Measurements from ENCODE around the gene STXBP3. TPM values are rescaled to one million over a fixed set of nuclear protein-coding genes. Genes with fewer than 3 reads are reported as not detected.

The STXBP3 gene
- total and polyA plus RNA-seq, 3 donors from 2014 or later: 22.7 to 71.8 (median 59.6) TPM

- Histone ChIP-seq H3K27ac (no peak overlapping the region), H3K36me3 (ENCODE audit: low read depth, missing control alignments) (no peaks in the 10 kb centered on the region), H3K4me1 (no peaks in the 10 kb centered on the region), H3K9me3 (no peaks in the 10 kb centered on the region), H3K4me3 (no peak overlapping the region), H3K27me3 (no peaks in the 10 kb centered on the region)
- no peak for TF ChIP-seq CTCF (IDR thresholded peaks at IDR 0.05)
- no peak for TF ChIP-seq POLR2A (IDR thresholded peaks at IDR 0.05)
- 80 to 90% methylated on average over 1 of the region's 1 CpG for WGBS, 2 donors
- no peak for DNase-seq
- intact Hi-C loops (cut with DNase I; ENCODE audit: low total_unique reads): no loop called here
These were observed 101.0 kb downstream of the STXBP3 start for GRCh38 chr1:108847494-108847893.

- no peak for DNase-seq
- Histone ChIP-seq H3K36me3 (ENCODE audit: low read depth, missing control alignments) (no peaks in the 10 kb centered on the region), H3K4me1 (no peaks in the 10 kb centered on the region), H3K9me3 (no peaks in the 10 kb centered on the region), H3K27ac (no peak overlapping the region), H3K4me3 (no peak overlapping the region), H3K27me3 (no peaks in the 10 kb centered on the region)
- intact Hi-C loops (cut with DNase I; ENCODE audit: low total_unique reads): no loop called here
- TF ChIP-seq POLR2A (IDR thresholded peaks at IDR 0.05): no peak
- TF ChIP-seq CTCF (IDR thresholded peaks at IDR 0.05): no peak
These were observed 102.3 kb downstream of the STXBP3 start for GRCh38 chr1:108848806-108849205.

GRCh38 chr1:108850929-108851328 is 104.5 kb downstream of the STXBP3 start:
- H3K27ac ChIP-seq: no peak overlapping the region
- H3K4me1 ChIP-seq: no peaks in the 10 kb centered on the region
- no peak for DNase-seq
- no peaks in the 10 kb centered on the region for H3K27me3 ChIP-seq
- intact Hi-C loops (cut with DNase I; ENCODE audit: low total_unique reads): no loop called here
- no peaks in the 10 kb centered on the region for H3K36me3 ChIP-seq (ENCODE audit: low read depth, missing control alignments)
- TF ChIP-seq POLR2A (IDR thresholded peaks at IDR 0.05) (no peak), CTCF (IDR thresholded peaks at IDR 0.05) (no peak)
- H3K4me3 ChIP-seq: no peak overlapping the region
- no peaks in the 10 kb centered on the region for H3K9me3 ChIP-seq
- WGBS, 2 donors: 91 to 92% methylated on average over 7 of the region's 7 CpGs

- 42 to 43% methylated on average over 4 of the region's 4 CpGs for whole genome bisulfite sequencing, 2 donors
- H3K9me3 ChIP-seq: no peaks in the 10 kb centered on the region
- no peaks in the 10 kb centered on the region for H3K27me3 ChIP-seq
- DNase-seq: no peak
- no peaks in the 10 kb centered on the region for H3K36me3 ChIP-seq (ENCODE audit: low read depth, missing control alignments)
- H3K4me1 ChIP-seq: no peaks in the 10 kb centered on the region
- no peak overlapping the region for H3K4me3 ChIP-seq
- TF ChIP-seq POLR2A (IDR thresholded peaks at IDR 0.05) (no peak), CTCF (IDR thresholded peaks at IDR 0.05) (no peak)
- intact Hi-C loops (cut with DNase I; ENCODE audit: low total_unique reads): no loop called here
- no peak overlapping the region for H3K27ac ChIP-seq
These were observed 105.1 kb downstream of the STXBP3 start for GRCh38 chr1:108851567-108851966.

GRCh38 chr1:108852221-108852975 is 105.9 kb downstream of the STXBP3 start:
- WGBS, 2 donors: 32 to 41% methylated on average over 7 of the region's 7 CpGs
- no peak for TF ChIP-seq CTCF (IDR thresholded peaks at IDR 0.05)
- no peak for TF ChIP-seq POLR2A (IDR thresholded peaks at IDR 0.05)
- Histone ChIP-seq H3K27me3 (no peaks in the 10 kb centered on the region), H3K36me3 (ENCODE audit: low read depth, missing control alignments) (no peaks in the 10 kb centered on the region), H3K9me3 (no peaks in the 10 kb centered on the region), H3K4me3 (no peak overlapping the region), H3K4me1 (no peaks in the 10 kb centered on the region), H3K27ac (peak overlapping the region in 1 of 2 donors; percentile 36)
- peak; percentile 26 for DNase-seq
- intact Hi-C loops (cut with DNase I; ENCODE audit: low total_unique reads): no loop called here
